ENCODE results near the gene TNFSF18.
A peak's percentile ranks its signal among the peaks of the same experiment; 100 is the strongest.
"Not testable (repeated sequence)": the region's sequence is repeated elsewhere in the genome, so short reads cannot be mapped to it uniquely, and the experiment has no call there.

The TNFSF18 gene, protein sequence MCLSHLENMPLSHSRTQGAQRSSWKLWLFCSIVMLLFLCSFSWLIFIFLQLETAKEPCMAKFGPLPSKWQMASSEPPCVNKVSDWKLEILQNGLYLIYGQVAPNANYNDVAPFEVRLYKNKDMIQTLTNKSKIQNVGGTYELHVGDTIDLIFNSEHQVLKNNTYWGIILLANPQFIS

DNA sequence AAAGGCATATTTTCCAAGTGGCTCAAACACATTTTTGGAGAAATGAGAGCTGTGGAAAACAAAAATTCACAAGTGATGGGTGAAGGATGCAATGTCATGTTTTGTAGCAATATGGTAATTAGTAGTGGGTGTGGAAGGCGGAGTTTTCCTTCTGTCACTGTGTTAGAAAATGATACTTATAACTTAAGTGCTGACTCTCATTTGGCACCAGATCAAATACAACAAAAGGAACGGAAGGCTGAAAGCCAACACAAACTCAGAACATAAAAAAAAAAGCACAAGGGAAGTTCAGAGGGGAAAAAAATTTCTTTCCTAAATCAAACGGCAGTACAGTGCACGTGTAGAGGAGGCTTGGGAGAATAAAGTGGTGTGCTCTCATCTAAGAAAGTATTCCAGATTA, at the start of gene TNFSF18:
Gene TNFSF18 (minus strand): TSS at position 77 of the 400 bp plus-strand sequence. CDS start 45 bp downstream, at position 32.
- peak; percentile 34 for DNase-seq

DNA sequence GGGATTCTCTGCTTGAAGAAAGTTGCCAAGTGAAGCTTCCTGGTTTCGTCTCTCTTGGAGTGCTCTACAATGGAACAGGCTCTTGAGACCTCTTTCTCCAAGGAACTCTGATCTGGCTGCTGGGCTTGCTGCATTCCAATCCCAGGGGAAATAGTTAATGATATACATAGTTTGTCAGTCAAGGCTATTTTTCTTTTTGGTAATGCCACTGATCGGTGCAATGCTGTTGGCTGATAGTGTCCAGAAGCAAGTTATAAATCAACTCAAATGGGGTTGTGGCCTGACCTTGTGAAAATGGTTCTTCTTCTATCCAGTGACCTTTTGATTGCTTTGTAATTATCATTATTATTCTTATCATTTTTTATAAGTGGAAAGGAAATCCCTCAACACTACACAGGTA, 48.4 kb upstream of the TNFSF18 start:
- no peak for DNase-seq

DNA sequence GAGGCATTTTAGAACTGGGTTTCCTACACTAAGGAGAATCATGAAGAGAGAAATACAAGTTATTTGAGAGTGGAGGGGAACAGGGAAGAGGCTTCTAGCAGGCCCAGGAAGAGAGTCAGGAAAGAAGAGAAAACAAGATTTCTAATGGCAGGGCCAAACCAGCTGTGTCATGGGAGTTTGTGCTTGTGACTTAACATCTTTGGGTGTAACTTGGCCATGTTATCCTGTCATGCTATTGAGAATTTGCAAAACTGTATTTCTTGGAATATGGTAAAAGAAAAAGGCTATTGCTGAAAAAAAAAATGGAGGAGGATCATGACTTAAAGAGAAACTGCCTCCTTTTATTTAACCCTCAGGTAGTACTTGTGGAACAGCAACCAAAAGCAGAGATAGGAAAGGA, 47.4 kb upstream of the TNFSF18 start:
- no peak for DNase-seq

DNA sequence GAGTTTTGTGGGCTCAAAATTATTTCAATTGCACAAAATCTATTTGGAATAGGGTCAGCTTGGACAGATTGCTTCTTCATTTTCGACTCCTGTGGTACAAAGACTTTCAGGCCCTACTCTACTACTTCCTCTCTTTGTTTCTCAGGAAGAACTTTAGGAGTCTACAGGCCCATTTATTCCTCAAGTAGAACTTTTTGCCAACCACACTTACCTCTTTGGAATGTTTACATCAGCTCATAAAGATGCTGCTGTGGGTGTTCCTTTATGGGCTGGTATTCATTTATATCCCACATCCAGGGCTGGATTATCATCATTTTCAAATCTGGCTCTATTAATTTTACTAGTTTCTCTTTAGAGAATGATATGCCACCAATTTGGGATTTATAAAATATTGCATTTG, 46.3 kb upstream of the TNFSF18 start:
- DNase-seq = no peak

DNA sequence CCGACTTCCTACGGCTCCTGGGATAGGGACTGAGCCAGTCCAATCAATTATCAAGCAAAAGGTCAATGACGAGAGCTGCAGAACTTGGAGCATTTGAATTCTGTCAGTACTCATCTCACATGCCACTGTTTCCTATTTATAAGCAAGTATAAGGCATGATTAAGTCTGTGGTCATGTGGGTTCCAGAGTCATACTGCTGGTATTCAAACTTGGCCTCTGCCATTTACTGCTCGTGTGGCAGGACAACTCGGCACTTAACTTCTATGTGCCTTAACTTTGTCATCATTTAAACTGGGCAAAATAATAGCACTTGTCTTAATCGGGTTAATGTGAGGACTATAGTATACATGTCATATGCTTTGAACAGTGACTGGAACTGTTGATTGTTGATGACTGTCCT, 44.9 kb upstream of the TNFSF18 start:
- no peak for DNase-seq

DNA sequence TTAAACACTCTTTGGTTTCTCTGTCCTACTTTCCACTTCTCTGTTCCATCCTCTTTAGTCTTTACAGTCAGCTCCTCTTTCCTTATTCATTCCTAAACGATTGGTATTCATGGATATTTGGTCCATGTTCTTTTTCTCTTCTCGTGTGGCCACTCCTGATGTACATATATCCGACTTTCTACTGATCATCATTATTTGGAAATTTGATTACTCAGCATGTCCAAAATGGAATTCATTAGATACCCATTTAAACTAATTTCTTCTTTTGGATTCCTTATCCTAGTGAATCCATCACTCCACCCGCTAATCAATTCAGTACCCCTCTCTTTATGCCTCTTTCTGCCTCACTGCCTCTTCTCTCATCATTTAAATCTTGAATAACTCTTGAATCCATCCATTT, 43.8 kb upstream of the TNFSF18 start:
- DNase-seq = no peak

DNA sequence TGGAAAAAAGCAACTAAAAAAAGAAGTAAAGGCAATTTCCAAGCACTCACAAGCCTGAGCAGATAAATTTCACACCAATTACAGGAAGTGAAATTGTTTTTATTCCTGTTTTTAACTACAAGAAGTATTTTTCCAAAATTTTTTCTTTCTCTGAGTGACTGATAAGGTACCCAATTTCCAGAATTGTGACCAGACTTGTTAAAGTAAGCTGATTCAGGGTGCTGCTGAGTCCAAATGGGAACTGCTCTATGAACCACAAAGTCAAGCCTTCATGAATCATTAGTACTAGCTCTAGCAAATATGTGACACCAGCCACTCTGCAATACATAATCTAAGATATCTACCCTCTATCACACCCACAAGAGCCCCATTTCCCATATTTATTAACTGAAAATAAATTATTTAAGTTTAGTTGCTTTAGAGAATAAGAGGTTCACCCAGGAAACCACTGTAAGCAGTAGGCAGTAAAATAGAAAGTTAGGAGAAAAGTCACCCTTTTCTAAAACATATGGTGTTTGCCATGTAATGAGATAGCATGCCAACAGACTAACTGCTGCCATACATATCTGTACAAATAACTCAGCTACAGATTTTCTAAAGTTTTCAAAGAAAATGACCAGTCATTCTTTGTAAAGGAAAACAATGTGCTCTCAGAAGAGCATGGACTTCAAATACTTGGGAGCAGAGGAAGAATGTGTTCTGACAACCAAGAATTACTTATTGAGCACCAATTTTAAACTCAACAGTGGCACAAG, 43.1 kb upstream of the TNFSF18 start:
- no peak for DNase-seq

DNA sequence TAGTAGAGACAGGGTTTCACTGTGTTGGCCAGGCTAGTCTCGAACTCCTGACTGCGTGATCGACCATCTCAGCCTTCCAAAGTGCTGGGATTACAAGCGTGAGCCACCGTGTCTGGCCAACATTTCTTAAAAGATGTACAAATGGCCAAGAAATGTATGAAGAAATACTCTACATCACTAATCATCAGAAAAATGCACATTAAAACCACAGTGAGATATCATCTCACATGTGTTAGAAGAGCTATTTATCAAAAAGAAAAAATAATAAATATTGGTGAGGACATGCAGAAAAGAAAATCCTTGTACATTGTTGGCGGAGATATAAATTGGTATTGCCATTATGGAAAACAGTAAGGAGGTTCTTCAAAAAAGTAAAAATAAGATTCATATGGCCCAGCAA, 33.6 kb upstream of the TNFSF18 start:
- DNase-seq = no peak

DNA sequence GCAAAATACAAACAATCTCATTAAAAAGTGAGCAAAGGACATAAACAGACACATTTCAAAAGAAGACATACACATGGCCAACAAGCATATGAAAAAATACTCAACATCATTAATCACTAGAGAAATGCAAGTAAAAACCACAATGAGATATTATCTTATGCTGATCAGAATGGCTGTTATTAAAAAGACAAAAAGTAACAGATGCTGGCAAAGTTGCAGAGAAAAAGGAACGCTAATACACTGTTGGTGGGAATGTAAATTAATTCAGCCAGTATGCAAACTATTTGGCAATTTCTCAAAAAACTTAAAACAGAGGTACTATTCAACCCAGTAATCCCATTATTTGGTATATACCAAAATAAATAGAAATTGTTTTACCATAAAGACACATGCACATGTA, 32.2 kb upstream of the TNFSF18 start:
- DNase-seq = peak; percentile 16

DNA sequence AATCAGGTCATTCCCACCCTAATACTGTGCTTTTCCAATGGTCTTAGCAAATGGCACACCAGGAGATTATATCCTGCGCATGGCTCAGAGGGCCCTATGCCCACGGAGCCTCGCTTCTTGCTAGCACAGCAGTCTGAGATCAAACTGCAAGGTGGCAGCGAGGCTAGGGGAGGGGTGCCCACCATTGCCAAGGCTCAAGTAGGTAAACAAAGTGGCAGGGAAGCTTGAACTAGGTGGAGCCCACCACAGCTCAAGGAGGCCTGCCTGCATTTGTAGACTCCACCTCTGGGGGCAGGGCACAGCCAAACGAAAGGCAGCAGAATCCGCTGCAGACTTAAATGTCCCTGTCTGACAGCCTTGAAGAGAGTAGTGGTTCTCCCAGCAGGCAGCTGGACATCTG, 23.5 kb upstream of the TNFSF18 start:
- DNase-seq = not testable (repeated sequence)

DNA sequence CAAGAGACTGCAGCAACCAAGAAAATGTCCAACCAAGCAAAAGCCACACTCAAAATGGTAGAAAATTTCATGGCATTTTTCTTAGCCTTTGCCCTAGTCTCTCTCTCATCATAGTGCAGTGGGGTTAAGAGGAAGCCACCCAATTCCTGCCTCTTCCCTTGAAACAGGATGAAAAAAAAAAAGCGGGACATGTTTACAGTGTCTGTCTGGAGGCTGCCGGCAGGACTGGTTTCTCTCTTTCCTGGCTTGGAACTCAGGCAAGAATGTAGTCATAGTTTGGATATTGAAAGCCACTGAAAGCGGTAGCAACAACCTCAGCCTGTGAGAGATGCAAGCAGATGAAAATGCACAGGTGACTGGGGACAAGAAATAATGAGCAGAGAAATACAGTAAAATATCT, 13.3 kb upstream of the TNFSF18 start:
- no peak for DNase-seq

DNA sequence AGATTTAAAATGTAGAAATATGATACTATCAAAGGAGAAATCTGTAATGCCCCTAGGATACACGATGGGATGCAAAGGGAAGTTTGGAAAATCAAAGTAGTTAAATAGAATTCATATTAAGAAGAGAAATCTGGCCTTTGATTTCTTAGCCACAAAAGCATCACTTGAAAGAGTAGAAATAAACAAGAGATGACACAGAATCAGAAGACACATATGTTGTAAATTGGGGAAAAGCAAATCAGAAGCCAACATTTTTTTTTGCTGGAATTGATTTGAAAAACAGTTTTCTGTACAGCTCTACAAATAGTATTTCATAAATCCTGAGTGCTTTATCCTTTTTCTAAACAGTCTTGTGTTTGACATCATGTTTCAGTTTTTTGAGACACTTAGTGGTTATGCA, 12.4 kb upstream of the TNFSF18 start:
- DNase-seq = no peak

DNA sequence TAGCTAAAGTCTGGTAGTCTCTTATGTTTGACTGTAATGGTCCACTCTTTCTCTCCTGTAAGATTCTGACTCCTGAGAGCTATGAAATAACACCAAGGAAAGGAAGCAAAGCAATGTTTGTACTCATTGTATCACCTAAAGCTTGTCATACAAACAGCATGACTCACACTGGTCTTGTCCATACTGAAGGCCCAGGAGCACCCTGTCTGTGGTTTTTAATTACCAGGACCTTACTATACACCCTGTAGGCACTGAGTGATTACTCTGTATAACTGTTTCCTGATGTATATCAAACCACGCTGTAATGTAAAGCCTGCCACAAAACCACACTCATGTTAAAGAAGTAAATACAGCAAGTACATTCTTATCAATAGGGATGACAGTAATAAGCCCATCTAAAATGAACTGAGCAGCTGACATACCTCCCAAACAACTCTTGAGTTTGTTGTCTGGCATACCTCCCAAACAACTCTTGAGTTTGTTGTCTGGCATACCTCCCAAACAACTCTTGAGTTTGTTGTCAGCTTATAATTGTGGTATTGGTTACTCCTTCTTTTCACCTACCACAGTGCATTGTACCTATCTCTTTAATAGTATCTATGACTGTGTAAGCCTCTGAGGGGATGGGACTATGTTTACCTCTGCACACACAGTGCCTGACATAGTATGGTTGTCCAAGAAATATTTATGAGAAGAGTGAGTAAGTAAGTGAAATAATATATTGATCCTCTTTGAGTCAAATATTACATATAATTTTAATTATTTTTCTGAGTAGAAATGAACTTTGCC, 11.6 kb upstream of the TNFSF18 start:
- DNase-seq = peak; percentile 77

DNA sequence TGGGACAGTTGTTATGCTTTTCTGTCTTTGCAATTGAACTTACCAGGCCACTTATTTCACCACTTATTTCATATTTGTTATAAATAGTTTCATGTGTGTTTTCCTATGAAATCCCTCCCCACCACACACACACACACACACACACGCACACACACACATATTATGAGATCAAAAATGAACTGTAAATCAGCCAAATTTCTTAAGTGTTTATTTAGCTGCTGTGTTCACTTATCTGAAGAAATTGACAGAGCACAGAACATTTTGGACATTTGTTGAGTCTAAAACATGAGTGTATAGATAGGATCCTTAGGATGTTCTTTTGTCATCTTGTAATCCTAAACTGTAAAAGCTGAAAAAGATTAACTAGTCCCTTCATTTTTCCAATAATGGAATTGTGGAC, 7.8 kb upstream of the TNFSF18 start:
- no peak for DNase-seq

DNA sequence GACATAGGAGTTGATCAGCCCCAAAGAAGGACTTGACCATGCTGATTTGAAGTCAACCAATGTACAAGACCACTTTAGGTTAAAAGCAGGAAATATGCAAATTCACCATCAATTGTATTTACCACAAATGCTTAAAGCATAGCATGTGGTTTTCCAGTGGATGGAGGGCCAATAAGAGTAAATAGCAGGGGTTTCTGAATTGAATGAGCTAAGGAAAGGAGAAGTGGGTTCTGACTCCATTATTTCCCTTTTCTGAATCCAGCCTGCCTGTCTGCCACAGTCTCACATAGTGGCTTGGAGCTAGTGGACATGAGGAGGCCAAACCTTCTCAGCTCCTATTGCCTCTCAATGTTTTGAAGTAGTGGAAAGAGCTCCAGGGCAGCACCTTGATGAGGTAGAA, 7.2 kb upstream of the TNFSF18 start:
- DNase-seq = peak; percentile 44

DNA sequence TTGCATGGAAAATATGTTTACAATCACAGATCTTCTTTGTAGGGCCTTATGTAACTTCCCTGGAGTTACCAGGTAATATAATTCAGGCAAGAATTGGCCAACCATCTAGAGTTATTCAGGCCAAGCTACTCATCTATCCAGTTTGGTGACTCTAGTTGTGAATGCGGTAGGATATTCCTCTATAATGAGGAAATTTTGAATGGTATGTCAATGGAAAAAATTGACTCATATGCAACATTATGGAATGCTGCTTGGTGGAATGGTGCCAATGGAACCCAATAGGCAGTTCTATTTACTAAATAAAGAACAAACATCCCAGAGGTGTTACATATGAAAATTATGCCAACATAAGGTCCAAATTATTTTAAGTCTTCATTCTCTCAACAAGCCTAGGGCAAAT, 5.6 kb upstream of the TNFSF18 start:
- DNase-seq = no peak

DNA sequence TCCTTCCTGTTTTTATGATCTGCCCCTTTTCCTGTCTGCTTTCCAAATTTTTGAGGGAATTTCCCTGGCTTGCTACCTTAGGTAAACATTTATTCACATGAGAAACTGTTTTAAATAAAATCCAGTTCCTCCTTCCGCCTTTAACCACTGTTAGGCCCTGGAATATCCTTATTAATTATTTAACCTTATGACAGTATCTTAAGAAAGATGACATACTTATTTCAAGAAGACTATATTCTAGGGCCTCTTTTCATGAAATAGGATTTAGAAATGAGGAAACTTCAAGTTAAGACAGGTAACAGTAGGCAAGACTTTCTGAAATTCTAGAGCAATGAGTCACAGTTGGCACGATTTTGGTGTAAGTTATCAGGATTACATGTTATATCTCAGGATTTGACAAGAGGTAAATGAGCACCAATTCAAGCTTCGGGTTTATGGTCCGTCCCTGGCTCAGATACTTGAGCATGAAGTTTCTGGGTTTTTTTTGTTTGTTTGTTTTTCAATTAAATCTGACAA, 2.0 kb upstream of the TNFSF18 start:
- no peak for DNase-seq

DNA sequence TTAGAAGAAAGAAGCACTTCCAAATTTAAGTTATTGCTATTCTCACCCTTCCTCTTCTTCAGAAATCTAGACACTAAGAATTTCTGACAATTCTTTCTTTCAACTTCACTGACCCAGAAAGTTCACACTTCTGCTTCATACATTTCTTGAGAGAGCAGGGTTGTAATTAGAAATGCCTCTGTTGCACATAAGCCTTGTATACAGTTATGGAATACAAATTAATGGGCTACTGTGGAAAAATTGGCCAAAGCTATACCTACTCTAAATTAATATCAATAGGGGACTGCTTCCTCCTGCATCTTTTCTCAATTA, 1.5 kb downstream of the TNFSF18 start:
- DNase-seq = no peak

DNA sequence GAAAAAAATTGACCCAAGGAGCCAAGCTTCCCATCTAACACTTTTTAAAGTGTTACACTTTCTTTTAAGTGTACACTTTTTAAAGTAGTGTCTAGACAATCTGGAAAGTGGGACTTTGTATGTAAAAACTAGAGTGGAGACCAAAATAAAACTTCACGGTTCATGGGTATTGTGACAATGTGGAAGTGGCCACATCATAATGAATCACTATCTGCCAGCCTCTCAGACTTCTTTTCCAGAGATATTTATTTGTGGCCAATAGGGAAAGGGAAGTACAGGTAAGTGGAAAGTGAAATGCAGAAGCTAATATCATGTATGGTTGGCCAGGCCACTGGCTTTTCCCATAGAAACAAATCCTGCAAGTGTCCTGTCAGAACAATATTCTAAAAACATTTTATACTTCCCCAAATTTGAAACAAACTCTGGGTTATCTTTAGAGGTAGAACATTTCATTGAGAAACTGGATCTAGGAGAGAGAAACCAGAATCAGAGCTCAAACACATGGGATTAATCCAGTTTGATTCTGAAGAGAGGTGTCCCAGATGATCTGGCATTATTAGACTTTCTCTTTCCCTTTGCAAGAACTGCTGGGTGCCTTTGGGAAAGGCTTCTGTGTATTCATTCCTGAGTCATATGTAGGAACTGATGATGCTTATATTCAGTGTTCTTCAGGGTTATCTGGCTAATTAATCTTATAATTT, 2.0 kb downstream of the TNFSF18 start:
- no peak for DNase-seq

DNA sequence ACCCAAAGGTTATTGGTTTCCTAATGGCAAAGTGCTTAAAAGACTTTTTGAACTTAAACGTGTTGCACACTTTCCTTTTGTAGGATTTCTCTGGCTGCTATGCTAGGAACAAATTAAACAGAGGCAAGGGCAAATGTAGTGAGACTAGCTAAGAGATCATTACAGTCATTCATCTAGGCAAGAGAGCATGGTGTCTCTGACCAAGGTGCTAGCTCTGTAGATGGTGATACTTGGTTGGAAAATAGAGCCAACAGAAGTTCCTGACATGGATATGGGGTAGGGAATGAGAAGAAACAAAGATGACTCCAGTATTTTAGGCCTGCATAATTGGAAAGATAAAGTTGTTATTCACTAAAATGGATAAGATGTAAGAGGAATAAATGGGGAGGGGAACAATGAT, 6.1 kb downstream of the TNFSF18 start:
- no peak for DNase-seq

DNA sequence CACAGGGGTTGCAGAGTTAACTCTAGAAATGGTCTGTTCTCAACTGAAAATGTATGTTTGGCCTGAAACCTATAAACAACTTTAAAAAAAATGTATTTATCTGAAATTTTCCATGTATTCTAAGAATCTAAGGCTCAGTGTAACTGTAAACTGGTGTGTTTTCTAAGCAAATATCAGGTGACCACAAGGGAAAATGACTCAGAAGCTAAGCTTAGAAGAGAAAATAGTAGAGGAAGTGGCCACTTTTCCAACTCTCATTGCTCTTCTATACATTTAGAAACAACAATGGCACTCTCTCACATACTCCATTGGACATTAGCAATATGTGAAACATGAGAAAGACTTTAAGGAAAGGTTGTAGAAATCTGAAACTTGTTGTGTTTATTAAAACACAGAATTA, 7.5 kb downstream of the TNFSF18 start:
- DNase-seq = peak; percentile 24

DNA sequence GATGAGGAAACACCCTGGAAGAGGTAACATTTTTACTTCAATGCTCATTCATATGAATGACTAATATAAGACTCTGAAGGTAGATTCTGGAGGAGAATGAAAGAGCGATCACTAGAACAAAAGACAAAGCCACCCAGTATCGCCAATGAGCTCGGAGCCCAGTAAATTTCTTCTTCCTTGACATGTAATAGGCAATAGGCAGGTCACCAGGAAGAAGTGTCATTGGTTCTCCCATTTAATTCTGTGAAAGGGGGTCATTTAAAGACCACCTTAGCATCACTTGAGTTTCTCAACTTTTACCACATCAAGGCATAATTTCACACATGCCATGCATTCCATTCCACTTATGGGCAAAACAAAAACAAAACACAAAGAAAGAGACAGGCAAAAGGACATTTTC, 7.9 kb downstream of the TNFSF18 start:
- DNase-seq = no peak

DNA sequence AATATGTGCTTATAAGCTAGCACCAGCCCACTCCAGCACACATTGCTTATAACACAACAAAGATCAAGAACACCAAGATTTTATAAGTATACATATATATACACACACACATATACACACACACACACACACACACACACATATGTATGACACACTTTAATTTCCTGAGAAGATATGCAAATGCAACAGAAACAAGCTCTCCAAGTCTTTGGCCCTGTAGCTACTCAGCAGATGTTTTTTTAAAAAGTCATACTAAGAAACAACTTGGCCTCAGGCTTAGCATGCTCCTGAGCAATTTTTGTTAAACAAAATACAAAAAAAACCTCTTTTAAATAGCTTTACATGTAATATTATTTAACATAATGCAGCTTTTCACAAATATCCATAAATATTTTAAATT, 11.1 kb downstream of the TNFSF18 start:
- no peak for DNase-seq

Data from hematopoietic multipotent progenitor cell treated with erythropoietin and hydrocortisone succinate and interleukin-3 and kit ligand, for 4 days (in vitro differentiated cells).